Neutrophil (primary cell): Measurements from ENCODE around the gene DTHD1.

Source experiments
- H3K27ac ChIP-seq: fragments of 200-600 bp; sonication (generic); 2 replicates; pipeline ENCODE4 v1.5.1; 2016; ENCODE audit warnings: mild to moderate bottlenecking, moderate library complexity
- H3K27me3 ChIP-seq: fragments of 200-600 bp; sonication (generic); 2 replicates; pipeline ENCODE4 v1.6.0; 2016; ENCODE audit warnings: mild to moderate bottlenecking
- H3K36me3 ChIP-seq: fragments of 200-600 bp; sonication (generic); 2 replicates; pipeline ENCODE4 v1.5.1; 2017
- H3K4me1 ChIP-seq, 2 experiments: fragments of 200-600 bp in 1 of 2; sonication (generic) in 1 of 2; 1 replicate in 1 of 2; 2 replicates in 1 of 2; pipeline versions ENCODE4 v1.5.1 to v1.6.1; 2013 to 2016; ENCODE audit warnings: low read depth in 1 of 2, low read length in 1 of 2, mild to moderate bottlenecking in 1 of 2, moderate library complexity in 1 of 2; ENCODE audit not compliant: control insufficient read depth in 1 of 2, insufficient read depth in 1 of 2
- H3K4me3 ChIP-seq, 2 experiments: fragments of 200-600 bp in 1 of 2; sonication (generic) in 1 of 2; 1 replicate in 1 of 2; 2 replicates in 1 of 2; pipeline ENCODE4 v1.5.1; 2013 to 2016; ENCODE audit warnings: low read depth in 1 of 2, low read length in 1 of 2, mild to moderate bottlenecking in 1 of 2, moderate library complexity in 1 of 2
- H3K9me3 ChIP-seq: fragments of 200-600 bp; sonication (generic); 2 replicates; pipeline ENCODE4 v1.5.1; 2016
- CTCF ChIP-seq: fragments of 200-600 bp; sonication (generic); IDR thresholded peaks from 2 replicates; pipeline ENCODE4 v1.5.1; 2016; ENCODE audit warnings: antibody characterized with exemption

Gene DTHD1

GRCh38 chr4:36360755-36361154, 79.3 kb downstream of the DTHD1 start:
- no peak overlapping the region for H3K27ac ChIP-seq
- H3K4me3 ChIP-seq: no peak overlapping the region
- no peaks in the 10 kb centered on the region for H3K27me3 ChIP-seq
- no peaks in the 10 kb centered on the region for H3K36me3 ChIP-seq
- no peaks in the 10 kb centered on the region for H3K9me3 ChIP-seq
- TF ChIP-seq CTCF: no peak
- H3K4me1 ChIP-seq: no peaks in the 10 kb centered on the region

DNA sequence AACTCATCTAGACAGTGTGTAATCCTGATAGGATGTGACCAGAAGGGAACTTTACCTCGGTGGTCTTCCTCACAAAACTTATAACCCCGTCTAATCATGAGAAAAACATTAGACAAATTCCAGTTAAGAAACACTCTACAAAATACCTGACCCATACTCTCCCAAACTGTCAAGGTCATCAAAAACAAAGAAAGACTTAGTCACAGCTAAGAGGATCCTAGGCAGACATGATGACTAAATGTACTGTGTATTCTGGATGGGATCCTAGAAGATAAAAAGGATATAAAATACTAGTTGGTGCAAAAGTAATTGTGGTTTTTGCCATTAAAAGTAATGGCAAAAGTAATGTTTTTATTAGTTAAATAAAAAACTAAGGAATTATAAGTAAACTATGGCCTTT, 81.6 kb downstream of the DTHD1 start:
- no peaks in the 10 kb centered on the region for H3K27me3 ChIP-seq
- H3K4me3 ChIP-seq: no peak overlapping the region
- no peak for TF ChIP-seq CTCF
- H3K4me1 ChIP-seq: no peaks in the 10 kb centered on the region
- no peaks in the 10 kb centered on the region for H3K36me3 ChIP-seq
- no peaks in the 10 kb centered on the region for H3K9me3 ChIP-seq
- H3K27ac ChIP-seq: no peak overlapping the region

DNA sequence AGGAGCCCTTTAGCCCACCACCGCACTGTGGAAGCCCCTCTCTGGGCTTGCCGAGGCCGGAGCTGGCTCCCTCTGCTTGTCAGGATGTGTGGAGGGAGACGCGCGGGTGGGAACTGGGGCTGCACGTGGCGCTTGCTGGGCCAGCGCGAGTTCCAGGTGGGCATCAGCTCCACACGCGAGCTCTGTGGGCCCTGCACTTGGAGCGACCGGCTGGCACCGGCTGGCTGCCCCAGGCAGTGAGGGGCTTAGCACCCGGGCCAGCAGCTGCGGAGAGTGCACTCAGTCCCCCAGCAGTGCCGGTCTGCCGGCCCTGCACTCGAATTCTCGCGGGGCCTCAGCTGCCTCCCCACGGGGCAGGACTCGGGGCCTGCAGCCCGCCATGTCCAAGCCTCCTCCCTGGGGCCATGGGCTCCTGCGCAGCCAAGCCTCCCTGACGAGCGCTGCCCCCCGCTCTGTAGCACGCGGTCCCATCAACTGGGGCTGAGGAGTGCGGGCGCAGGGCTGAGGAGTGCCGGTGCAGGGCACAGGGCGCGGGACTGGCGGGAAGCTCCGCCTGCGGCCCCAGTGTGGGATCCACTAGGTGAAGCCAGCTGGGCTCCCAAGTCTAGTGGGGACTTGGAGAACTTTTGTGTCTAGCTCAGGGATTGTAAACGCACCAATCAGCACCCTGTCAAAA, 93.6 kb downstream of the DTHD1 start:
- no peaks in the 10 kb centered on the region for H3K27me3 ChIP-seq
- H3K36me3 ChIP-seq: no peaks in the 10 kb centered on the region
- no peaks in the 10 kb centered on the region for H3K4me1 ChIP-seq
- no peak overlapping the region for H3K27ac ChIP-seq
- H3K9me3 ChIP-seq: no peaks in the 10 kb centered on the region
- H3K4me3 ChIP-seq: no peak overlapping the region
- no peak for TF ChIP-seq CTCF

- Histone ChIP-seq H3K27ac (peak overlapping the region; percentile 83), H3K27me3 (no peaks in the 10 kb centered on the region)
These were observed 104.6 kb downstream of the DTHD1 start for GRCh38 chr4:36385951-36386571.

GRCh38 chr4:36386691-36387090, 105.3 kb downstream of the DTHD1 start:
- Histone ChIP-seq H3K4me1 (peaks cover 15 to 17% of the 10 kb centered on the region in 2 experiments), H3K4me3 (no peak overlapping the region), H3K9me3 (no peaks in the 10 kb centered on the region), H3K27me3 (no peaks in the 10 kb centered on the region), H3K27ac (peak overlapping the region; percentile 83), H3K36me3 (no peaks in the 10 kb centered on the region)
- no peak for TF ChIP-seq CTCF

More at GRCh38 chr4:36385951-36386571, 104.6 kb downstream of the DTHD1 start:
- no peaks in the 10 kb centered on the region for H3K36me3 ChIP-seq
- no peak for TF ChIP-seq CTCF
- peaks cover 15 to 17% of the 10 kb centered on the region in 2 experiments for H3K4me1 ChIP-seq
- H3K4me3 ChIP-seq: peak overlapping the region in 1 of 2 experiments; percentile 16
- H3K9me3 ChIP-seq: no peaks in the 10 kb centered on the region
